ENCODE results near the gene C17orf58.

DNA sequence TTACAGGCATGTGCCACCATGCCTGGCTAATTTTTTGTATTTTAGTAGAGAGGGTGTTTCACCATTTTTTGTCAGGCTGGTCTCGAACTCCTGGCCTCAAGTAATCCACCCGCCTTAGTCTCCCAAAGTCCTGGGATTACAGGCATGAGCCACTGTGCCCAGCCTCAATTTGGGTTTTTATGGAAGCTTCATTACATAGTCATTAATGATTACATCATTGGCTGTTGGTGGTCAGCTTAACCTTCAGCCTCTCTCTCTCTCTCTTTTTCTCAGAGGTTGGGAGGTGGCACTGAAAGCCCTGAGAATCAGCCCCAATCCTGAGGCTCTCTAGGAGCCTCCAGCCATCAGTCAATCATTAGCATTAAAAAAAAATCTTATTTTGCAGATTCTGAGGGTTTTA, 45.3 kb downstream of the C17orf58 start:
- TF ChIP-seq, protein P1, sequence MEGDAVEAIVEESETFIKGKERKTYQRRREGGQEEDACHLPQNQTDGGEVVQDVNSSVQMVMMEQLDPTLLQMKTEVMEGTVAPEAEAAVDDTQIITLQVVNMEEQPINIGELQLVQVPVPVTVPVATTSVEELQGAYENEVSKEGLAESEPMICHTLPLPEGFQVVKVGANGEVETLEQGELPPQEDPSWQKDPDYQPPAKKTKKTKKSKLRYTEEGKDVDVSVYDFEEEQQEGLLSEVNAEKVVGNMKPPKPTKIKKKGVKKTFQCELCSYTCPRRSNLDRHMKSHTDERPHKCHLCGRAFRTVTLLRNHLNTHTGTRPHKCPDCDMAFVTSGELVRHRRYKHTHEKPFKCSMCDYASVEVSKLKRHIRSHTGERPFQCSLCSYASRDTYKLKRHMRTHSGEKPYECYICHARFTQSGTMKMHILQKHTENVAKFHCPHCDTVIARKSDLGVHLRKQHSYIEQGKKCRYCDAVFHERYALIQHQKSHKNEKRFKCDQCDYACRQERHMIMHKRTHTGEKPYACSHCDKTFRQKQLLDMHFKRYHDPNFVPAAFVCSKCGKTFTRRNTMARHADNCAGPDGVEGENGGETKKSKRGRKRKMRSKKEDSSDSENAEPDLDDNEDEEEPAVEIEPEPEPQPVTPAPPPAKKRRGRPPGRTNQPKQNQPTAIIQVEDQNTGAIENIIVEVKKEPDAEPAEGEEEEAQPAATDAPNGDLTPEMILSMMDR (IDR thresholded peaks at IDR 0.05) = no peak
- no peak for TF ChIP-seq POLR2AphosphoS5 (IDR thresholded peaks at IDR 0.05; ENCODE audit: insufficient read depth in 1 of 2, low read depth in 1 of 2)

All from vagina (tissue), 2 donors.